ENCODE results near the gene PPID.

DNA sequence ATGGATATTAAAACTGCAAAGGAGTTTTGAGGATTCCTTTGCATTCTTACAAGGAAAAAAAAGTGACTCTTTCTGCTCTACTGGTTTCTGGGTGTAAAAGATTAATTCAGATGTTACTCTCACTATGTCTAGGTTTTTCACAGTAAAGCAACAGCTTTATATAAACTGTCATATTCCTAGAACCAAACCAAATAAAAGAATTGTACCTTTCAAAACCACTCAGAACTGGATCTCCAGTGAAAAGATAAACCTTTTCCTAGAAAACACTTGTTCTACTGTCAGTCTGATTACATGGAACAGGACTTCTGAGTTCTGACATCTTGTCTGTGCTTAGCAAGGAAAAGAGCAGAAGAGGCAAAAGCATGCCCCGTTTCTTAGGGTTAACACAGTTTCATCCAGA, 5.0 kb upstream of the PPID start:
- TF ChIP-seq EZH2 (conservative IDR thresholded peaks at IDR 0.05; ENCODE audit: low read depth, low read length) (no peak), POLR2A (IDR thresholded peaks at IDR 0.05; ENCODE audit: insufficient read depth in 1 of 2, low read depth in 2 of 2, low read length in 2 of 2) (no peak), ZNF713 (CRISPR knock-in tag; IDR thresholded peaks at IDR 0.05) (no peak)
- TF ChIP-seq, protein P1, sequence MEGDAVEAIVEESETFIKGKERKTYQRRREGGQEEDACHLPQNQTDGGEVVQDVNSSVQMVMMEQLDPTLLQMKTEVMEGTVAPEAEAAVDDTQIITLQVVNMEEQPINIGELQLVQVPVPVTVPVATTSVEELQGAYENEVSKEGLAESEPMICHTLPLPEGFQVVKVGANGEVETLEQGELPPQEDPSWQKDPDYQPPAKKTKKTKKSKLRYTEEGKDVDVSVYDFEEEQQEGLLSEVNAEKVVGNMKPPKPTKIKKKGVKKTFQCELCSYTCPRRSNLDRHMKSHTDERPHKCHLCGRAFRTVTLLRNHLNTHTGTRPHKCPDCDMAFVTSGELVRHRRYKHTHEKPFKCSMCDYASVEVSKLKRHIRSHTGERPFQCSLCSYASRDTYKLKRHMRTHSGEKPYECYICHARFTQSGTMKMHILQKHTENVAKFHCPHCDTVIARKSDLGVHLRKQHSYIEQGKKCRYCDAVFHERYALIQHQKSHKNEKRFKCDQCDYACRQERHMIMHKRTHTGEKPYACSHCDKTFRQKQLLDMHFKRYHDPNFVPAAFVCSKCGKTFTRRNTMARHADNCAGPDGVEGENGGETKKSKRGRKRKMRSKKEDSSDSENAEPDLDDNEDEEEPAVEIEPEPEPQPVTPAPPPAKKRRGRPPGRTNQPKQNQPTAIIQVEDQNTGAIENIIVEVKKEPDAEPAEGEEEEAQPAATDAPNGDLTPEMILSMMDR (CRISPR knock-in tag; IDR thresholded peaks at IDR 0.05), result no peak
- TF ChIP-seq, protein P2, sequence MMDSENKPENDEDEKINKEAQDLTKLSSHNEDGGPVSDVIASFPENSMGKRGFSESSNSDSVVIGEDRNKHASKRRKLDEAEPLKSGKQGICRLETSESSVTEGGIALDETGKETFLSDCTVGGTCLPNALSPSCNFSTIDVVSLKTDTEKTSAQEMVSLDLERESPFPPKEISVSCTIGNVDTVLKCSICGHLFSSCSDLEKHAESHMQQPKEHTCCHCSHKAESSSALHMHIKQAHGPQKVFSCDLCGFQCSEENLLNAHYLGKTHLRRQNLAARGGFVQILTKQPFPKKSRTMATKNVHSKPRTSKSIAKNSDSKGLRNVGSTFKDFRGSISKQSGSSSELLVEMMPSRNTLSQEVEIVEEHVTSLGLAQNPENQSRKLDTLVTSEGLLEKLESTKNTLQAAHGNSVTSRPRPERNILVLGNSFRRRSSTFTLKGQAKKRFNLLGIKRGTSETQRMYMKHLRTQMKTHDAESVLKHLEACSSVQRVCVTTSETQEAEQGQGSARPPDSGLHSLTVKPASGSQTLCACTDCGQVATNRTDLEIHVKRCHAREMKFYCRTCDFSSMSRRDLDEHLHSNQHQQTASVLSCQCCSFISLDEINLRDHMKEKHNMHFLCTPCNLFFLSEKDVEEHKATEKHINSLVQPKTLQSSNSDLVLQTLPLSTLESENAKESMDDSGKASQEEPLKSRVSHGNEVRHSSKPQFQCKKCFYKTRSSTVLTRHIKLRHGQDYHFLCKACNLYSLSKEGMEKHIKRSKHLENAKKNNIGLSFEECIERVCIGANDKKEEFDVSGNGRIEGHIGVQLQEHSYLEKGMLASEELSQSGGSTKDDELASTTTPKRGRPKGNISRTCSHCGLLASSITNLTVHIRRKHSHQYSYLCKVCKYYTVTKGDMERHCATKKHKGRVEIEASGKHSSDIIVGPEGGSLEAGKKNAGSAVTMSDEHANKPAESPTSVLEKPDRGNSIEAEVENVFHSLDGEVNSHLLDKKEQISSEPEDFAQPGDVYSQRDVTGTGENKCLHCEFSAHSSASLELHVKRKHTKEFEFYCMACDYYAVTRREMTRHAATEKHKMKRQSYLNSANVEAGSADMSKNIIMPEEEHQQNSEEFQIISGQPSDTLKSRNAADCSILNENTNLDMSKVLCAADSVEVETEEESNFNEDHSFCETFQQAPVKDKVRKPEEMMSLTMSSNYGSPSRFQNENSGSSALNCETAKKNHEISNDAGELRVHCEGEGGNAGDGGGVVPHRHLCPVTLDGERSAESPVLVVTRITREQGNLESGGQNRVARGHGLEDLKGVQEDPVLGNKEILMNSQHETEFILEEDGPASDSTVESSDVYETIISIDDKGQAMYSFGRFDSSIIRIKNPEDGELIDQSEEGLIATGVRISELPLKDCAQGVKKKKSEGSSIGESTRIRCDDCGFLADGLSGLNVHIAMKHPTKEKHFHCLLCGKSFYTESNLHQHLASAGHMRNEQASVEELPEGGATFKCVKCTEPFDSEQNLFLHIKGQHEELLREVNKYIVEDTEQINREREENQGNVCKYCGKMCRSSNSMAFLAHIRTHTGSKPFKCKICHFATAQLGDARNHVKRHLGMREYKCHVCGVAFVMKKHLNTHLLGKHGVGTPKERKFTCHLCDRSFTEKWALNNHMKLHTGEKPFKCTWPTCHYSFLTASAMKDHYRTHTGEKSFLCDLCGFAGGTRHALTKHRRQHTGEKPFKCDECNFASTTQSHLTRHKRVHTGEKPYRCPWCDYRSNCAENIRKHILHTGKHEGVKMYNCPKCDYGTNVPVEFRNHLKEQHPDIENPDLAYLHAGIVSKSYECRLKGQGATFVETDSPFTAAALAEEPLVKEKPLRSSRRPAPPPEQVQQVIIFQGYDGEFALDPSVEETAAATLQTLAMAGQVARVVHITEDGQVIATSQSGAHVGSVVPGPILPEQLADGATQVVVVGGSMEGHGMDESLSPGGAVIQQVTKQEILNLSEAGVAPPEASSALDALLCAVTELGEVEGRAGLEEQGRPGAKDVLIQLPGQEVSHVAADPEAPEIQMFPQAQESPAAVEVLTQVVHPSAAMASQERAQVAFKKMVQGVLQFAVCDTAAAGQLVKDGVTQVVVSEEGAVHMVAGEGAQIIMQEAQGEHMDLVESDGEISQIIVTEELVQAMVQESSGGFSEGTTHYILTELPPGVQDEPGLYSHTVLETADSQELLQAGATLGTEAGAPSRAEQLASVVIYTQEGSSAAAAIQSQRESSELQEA (CRISPR knock-in tag; IDR thresholded peaks at IDR 0.05; ENCODE audit: not compliant biosample characterization), result no peak
- TF ChIP-seq, protein P3, sequence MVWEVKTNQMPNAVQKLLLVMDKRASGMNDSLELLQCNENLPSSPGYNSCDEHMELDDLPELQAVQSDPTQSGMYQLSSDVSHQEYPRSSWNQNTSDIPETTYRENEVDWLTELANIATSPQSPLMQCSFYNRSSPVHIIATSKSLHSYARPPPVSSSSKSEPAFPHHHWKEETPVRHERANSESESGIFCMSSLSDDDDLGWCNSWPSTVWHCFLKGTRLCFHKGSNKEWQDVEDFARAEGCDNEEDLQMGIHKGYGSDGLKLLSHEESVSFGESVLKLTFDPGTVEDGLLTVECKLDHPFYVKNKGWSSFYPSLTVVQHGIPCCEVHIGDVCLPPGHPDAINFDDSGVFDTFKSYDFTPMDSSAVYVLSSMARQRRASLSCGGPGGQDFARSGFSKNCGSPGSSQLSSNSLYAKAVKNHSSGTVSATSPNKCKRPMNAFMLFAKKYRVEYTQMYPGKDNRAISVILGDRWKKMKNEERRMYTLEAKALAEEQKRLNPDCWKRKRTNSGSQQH (CRISPR knock-in tag; IDR thresholded peaks at IDR 0.05; ENCODE audit: low read depth), result no peak
- TF ChIP-seq, protein P4, sequence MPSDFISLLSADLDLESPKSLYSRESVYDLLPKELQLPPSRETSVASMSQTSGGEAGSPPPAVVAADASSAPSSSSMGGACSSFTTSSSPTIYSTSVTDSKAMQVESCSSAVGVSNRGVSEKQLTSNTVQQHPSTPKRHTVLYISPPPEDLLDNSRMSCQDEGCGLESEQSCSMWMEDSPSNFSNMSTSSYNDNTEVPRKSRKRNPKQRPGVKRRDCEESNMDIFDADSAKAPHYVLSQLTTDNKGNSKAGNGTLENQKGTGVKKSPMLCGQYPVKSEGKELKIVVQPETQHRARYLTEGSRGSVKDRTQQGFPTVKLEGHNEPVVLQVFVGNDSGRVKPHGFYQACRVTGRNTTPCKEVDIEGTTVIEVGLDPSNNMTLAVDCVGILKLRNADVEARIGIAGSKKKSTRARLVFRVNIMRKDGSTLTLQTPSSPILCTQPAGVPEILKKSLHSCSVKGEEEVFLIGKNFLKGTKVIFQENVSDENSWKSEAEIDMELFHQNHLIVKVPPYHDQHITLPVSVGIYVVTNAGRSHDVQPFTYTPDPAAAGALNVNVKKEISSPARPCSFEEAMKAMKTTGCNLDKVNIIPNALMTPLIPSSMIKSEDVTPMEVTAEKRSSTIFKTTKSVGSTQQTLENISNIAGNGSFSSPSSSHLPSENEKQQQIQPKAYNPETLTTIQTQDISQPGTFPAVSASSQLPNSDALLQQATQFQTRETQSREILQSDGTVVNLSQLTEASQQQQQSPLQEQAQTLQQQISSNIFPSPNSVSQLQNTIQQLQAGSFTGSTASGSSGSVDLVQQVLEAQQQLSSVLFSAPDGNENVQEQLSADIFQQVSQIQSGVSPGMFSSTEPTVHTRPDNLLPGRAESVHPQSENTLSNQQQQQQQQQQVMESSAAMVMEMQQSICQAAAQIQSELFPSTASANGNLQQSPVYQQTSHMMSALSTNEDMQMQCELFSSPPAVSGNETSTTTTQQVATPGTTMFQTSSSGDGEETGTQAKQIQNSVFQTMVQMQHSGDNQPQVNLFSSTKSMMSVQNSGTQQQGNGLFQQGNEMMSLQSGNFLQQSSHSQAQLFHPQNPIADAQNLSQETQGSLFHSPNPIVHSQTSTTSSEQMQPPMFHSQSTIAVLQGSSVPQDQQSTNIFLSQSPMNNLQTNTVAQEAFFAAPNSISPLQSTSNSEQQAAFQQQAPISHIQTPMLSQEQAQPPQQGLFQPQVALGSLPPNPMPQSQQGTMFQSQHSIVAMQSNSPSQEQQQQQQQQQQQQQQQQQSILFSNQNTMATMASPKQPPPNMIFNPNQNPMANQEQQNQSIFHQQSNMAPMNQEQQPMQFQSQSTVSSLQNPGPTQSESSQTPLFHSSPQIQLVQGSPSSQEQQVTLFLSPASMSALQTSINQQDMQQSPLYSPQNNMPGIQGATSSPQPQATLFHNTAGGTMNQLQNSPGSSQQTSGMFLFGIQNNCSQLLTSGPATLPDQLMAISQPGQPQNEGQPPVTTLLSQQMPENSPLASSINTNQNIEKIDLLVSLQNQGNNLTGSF (CRISPR knock-in tag; IDR thresholded peaks at IDR 0.05), result no peak
- TF ChIP-seq, protein P5, sequence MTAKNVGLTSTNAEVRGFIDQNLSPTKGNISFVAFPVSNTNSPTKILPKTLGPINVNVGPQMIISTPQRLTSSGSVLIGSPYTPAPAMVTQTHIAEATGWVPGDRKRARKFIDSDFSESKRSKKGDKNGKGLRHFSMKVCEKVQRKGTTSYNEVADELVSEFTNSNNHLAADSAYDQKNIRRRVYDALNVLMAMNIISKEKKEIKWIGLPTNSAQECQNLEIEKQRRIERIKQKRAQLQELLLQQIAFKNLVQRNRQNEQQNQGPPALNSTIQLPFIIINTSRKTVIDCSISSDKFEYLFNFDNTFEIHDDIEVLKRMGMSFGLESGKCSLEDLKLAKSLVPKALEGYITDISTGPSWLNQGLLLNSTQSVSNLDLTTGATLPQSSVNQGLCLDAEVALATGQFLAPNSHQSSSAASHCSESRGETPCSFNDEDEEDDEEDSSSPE (CRISPR knock-in tag; IDR thresholded peaks at IDR 0.05), result no peak
- TF ChIP-seq, protein P6, sequence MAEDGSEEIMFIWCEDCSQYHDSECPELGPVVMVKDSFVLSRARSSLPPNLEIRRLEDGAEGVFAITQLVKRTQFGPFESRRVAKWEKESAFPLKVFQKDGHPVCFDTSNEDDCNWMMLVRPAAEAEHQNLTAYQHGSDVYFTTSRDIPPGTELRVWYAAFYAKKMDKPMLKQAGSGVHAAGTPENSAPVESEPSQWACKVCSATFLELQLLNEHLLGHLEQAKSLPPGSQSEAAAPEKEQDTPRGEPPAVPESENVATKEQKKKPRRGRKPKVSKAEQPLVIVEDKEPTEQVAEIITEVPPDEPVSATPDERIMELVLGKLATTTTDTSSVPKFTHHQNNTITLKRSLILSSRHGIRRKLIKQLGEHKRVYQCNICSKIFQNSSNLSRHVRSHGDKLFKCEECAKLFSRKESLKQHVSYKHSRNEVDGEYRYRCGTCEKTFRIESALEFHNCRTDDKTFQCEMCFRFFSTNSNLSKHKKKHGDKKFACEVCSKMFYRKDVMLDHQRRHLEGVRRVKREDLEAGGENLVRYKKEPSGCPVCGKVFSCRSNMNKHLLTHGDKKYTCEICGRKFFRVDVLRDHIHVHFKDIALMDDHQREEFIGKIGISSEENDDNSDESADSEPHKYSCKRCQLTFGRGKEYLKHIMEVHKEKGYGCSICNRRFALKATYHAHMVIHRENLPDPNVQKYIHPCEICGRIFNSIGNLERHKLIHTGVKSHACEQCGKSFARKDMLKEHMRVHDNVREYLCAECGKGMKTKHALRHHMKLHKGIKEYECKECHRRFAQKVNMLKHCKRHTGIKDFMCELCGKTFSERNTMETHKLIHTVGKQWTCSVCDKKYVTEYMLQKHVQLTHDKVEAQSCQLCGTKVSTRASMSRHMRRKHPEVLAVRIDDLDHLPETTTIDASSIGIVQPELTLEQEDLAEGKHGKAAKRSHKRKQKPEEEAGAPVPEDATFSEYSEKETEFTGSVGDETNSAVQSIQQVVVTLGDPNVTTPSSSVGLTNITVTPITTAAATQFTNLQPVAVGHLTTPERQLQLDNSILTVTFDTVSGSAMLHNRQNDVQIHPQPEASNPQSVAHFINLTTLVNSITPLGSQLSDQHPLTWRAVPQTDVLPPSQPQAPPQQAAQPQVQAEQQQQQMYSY (CRISPR knock-in tag; IDR thresholded peaks at IDR 0.05), result no peak

Measured in HepG2 (cell line).